Measurements from ENCODE around the gene MEI1.

GRCh38 chr22:41841085-41841712 lies 141.9 kb downstream of the MEI1 start:
- TF ChIP-seq EZH2phosphoT487 (IDR thresholded peaks at IDR 0.05; ENCODE audit: borderline replicate concordance, low read depth, low read length) = no peak
- TF ChIP-seq CTCF (conservative IDR thresholded peaks at IDR 0.05; ENCODE audit: low read length) = no peak

Data from OCI-LY7 (cell line).